GM18867 (cell line): ENCODE measurements around the gene PDGFA.
"Not testable (repeated sequence)": the region's sequence is repeated elsewhere in the genome, so short reads cannot be mapped to it uniquely, and the experiment has no call there.

ENCODE experiments used
- ATAC-seq: cut with Tn5 transposase; IDR thresholded peaks from one replicate; pipeline ENCODE4 v1.9.1; 2021; ENCODE audit warnings: mild to moderate bottlenecking, moderate library complexity; ENCODE audit not compliant: unreplicated experiment

The PDGFA gene

DNA sequence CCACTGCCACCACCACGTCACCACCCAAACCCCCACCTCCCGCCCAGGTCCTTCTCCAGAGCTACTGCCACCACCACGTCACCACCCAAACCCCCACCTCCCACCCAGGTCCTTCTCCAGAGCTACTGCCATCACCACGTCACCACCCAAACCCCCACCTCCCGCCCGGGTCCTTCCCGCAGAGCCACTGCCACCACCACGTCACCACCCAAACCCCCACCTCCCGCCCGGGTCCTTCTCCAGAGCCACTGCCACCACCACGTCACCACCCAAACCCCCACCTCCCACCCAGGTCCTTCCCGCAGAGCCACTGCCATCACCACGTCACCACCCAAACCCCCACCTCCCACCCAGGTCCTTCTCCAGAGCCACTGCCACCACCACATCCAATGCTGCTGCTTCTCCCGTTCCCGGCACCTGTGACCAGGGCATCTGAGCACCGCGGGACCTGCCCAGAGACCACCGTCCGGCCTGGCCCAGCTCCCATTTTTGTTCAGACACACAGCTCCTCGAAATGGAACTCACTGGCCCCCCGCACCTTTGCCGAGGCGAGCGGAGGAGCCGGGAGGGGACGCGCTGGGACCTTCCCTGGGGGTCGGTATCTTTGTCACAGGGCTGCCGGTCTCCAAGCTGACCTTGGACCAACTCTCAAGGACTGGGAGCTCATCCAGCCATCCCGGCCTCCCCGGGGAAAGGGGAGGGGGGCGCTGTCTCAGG is 32.7 kb upstream of the PDGFA start:
- ATAC-seq: not testable (repeated sequence)

DNA sequence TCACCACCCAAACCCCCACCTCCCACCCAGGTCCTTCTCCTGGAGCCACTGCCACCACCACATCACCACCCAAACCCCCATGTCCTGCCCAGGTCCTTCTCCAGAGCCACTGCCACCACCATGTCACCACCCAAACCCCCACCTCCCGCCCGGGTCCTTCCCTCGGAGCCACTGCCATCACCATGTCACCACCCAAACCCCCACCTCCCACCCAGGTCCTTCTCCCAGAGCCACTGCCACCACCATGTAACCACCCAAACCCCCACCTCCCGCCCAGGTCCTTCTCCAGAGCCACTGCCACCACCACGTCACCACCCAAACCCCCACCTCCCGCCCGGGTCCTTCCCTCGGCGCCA is 31.9 kb upstream of the PDGFA start:
- ATAC-seq: not testable (repeated sequence)

DNA sequence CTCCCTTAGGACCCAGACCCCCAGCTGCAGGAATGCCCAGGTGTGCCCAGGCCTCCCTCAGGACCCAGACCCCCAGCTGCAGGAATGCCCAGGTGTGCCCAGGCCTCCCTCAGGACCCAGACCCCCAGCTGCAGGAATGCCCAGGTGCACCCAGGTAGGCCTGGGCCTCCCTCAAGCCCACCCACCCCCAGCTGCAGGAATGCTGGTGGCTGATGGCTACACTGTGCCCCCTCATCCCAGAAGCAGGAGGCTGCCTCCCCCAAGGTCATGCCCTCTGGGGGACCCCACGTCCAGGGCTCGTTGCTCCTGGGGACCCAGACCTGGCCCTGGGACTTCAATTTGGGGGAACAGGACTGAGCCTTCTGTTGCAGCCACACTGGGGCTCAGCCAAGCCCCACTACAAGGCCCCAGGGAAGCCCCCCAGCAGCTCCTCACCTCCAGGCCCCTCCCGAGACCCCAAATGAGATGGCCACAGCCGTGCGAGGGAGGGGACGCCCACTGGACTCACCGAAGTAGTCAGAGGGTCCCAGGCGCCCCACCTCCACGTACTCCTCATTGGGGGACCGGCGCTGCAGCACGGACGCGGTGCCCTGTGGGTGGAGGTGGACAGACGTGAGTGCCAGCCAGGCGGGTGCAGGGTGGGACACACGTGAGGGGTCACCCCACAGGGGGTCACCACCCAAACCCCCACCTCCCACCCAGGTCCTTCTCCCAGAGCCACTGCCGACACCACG is 31.4 kb upstream of the PDGFA start:
- no peak for ATAC-seq

DNA sequence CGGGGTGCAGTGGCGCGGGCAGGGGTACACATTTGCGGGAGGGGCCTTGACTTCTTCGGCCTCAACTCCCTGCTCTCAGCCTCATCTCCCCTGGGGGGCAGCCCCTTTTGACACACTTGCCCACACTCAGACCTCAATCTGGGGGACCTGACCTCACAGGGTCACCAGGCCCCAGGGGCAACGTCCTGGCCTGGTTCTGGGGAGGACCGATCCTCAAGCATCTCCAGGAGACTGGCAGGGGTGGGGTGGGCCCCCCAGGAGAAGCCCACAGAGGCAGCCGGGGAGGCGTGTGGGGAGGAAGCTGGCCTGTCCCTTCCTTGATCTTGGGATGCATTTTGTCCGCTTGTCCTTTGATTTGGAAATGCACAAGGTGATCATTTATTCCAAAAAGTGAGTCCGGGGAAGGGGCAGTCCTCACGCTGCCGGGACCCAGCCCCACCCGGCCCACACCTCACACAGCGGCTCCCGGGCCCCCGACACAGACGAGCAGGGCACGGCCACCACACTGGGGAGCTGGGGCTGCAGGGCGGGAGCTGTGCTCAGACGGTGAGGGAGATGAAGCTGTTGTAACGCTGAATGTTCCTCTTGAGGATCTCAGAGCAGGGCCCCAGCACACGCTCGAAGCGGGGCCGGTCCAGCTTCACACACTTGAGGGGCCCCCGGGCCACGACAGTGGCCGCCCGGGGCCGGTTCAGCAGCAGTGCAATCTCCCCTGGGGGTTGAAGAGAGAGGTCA is 30.4 kb upstream of the PDGFA start:
- ATAC-seq: no peak

DNA sequence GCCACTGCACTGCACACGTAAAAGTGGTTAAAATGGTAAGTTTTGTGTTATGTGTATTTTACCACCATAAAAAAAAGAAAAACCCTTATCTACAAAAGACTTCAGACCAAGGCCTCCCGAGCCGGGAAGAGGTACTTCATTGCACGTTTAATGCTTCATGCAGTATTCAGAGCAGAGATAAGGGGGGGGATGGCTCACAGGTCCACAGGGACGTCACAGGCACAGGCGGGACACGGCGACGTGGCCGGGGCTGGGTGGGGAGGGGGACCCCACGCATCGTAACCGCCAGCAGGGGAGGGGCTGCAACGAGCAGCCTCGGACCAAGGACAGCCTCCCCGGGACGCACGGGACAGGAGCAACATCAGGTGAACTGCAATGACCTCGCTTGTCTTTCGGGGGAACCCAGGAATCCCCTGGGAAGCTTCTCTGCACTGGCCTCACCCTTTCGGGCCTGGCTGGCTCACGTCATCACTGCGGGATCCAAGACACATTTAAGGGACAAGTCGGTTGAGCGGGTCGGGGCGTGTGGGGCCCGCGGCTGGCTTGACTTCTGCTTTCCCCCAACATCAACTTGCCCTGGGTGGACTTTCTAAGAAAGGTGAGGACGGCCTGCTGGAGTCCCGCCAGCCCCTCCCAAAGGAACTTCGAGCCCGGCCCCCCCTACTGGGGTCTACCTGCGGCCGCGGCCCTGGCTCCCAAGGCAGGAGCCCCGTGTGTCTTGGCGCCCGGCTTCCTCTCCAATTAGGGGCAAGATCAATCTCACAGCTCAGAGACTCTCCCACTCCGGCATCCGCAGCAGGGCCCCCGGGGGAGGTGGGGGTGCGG is 29.6 kb upstream of the PDGFA start:
- no peak for ATAC-seq

DNA sequence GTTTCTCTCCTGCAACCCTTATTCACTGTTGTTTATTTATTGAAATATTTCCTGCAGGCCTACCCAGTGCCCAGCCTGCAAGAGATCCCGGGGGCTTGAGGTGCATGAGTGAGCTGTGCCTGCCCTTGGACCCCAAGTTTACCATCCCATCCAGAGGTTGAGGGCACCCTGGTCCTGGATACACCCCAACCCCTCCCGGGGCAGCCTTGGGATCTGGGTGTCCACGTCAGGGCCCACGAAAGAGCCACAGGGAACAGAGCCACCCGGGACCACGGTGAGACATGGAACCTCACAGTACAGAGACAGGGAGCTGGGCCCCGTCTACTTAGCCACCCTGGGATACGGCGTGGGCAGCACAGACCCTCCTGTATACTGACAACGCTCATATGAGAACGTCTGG is 28.8 kb upstream of the PDGFA start:
- no peak for ATAC-seq

DNA sequence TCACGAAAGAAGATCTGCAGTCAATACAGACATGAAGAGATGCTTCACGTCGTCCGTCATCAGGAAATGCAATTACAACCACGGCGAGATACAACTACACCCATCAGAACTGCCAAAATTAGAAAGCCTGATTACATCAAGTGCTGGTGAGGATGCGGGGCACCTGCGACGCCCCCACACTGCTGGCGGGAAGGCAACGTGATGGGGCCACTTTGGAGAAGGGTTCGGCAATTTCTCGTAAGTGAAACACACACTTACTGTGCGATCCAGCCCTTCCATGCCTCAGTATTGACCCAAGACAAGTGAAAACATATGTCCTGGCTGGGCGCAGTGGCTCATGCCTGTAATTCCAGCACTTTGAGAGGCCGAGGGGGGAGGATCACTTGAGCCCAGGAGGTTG is 25.8 kb upstream of the PDGFA start:
- ATAC-seq: no peak

DNA sequence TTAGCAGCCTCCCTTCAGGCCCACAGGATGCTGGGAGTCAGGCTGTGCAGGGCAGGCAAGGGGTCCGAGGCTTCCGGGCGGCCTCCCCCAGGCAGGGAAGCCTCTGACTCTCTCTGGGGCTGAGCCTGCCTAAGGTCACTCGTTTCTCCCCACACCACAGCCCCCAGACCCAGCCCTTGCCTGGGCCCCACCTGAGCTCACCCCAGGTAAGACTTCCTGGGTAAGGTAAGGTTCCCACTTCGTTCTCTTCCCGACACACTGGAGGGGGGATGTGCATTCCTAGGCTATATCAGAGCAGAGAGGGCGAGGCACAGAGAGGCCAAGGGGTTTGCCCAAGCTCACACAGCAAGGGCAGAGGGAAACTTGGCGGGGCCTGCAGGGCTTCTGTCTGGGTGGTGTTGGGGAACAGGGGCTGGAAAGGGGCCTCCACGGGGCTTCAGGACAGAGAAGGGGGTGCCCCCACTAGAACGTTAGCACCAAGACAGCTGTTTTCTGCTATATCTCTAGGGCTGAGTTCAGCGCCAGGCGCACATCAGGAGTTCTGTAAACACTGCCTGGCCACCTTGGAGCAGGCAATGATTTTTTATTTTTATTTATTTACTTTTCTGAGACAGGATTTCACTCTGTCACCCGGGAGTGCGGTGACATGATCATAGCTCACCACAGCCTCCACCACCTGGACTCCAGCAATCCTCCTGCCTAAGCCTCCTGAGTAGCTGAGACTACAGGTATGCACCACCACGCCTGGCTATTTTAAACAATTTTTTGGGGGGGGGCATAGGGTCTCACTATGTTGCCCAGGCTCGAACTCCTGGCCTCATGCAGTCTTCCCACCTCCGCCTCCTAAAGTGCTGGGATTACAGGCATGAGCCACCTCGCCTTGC is 24.9 kb upstream of the PDGFA start:
- no peak for ATAC-seq

DNA sequence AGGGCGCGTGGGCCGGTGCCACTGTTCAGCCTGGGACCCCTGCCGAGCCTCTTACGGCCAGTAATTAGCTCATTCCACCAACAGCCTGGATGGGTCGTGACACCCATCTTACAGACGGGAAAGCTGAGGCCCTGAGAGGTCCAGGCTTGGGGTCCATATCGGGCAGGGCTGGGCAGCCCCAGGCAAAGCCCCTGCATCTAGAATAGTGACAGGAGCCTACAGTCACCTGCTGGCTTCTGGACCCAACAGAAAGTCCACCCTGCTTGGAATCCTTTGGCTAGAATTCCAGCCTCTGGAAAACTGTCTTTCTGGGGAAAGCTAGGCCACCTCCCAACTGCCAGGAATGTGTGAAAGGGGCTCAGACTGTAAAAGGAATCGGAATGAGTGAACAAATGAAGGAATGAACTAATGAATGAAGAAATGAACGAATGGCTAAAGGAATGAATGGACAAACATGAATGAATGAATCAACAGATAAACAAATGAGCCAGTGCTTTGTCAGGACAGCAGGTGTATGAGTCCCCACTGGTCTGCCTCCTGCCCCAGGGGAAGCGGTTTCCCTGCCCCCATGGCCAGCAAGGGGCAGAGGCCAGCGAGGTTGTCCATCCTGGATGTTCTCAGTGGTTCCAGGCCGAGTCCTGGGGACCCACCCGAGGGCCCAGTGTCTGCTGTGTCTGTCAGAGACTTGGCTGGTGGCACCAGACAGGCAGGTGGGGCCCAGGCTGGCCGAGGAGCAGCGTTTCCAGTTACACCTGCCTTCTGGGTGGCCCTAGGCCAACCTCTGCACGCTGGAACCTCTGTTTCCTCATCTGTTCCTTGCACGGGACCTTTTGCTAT is 24.1 kb upstream of the PDGFA start:
- ATAC-seq: no peak

DNA sequence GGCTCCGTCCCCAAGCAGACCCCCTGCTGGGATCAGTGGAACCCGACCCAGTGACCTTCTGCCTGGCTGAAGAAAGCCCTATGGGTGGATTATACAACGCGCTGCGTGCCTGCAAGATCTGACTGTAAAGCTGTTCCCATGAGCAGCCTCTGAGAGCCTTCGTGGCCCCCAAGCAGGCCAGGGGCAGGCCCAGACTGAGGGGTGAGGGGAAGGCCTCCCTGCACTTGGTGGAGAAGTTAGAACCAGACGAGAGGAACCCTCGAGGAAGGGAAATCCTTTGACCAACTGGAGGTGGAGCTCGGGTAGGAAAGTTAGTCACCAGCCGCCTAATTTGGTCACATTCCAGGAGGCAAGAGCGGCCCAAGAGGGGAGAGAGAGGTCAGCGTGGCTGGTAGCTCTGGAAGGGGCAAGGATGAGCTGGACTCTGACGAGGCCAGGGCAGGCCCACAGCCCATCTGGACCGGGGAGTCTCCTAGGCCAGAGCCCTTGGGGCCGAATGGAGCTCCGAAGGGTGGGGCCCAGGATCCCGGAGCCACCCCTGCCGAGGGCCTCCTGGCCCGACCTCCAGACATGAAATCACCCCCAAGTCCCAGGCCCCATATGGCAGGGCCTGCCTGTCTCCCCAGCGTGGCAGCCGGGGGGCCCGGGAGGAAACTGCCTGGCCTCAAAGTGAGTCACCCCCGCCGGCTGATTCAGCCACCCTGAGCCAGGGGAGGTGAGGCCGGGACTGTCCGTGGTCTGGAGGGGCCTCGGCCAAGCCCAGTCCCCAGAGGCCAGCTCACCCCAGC is 23.3 kb upstream of the PDGFA start:
- ATAC-seq: no peak

DNA sequence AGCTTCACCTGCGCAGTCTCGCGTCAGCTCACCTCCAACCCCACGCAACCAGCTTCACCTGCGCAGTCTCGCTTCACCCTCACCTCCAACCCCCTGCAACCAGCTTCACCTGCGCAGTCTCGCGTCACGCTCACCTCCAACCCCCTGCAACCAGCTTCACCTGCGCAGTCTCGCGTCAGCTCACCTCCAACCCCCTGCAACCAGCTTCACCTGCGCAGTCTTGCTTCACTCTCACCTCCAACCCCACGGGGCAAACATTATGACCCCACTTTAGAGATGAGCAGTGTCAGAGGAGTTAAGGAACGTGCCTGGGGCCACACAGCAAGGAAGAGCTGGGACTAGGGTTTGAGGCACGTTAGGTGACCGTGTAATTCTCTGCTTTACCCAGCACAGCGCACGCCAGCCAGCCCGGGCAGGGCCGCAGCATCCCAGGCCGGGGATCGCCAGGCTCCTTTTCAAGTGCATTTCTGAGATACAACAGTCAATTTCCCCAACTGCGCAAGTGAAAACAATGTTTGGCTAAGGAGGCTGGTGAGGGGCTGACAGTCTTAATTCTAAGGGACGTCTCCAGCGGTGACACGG is 22.6 kb upstream of the PDGFA start:
- no peak for ATAC-seq

DNA sequence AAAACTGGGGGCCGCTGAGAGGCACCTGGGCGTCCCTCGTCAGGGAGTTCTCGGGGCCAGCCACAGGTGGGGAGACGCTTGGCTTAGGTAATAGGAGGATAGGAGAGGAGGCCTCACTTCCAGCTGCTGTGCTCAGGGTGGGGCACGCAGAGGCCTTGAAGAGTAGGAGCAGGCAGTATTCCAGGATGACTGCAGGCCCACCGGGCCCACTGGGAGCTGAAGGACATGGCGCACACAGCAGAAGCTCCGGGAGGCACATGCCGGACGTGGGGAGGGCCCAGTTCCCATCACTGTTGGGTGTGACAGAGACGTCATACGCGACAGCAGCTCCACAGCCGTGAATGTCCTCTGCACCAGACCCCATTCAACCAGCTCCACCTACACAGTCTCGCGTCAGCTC is 22.0 kb upstream of the PDGFA start:
- no peak for ATAC-seq

DNA sequence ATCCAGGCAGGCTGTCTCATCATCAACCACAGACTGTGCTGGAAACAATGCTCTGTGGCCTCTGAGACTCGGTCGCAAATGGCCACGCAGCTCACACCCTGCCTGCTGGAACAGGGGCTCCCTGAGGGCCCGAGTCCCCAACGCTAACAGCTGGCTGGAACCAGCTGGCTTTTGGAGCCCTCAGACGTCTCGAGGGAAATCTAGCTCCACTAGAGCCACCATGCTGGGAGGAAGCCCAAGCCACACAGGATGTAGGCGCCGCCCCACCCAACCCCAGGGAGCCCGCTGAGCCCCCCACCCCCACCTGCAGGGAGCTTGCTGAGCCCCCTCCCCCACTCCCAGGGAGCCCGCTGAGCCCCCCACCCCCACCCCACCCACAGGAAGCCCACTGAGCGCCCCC is 21.4 kb upstream of the PDGFA start:
- no peak for ATAC-seq

DNA sequence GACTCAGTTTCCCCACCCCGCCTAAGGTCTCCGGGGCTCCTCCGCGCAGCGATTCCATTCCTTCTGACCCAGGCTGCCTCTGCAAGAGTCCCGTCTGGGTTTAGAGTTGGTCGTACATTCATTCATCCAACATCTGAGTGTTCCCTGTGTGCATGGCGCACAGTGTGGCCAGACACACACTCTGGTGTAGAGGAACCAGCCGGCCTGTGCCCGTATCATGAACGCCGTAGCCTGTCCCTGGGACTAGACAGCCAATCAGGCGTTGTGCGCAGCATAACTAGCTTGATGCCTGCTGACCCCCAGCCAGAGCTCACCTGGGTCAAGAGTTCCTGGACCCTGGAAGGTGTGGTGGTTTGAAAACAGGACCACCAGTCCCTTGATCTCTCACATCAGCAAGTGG is 20.9 kb upstream of the PDGFA start:
- no peak for ATAC-seq

DNA sequence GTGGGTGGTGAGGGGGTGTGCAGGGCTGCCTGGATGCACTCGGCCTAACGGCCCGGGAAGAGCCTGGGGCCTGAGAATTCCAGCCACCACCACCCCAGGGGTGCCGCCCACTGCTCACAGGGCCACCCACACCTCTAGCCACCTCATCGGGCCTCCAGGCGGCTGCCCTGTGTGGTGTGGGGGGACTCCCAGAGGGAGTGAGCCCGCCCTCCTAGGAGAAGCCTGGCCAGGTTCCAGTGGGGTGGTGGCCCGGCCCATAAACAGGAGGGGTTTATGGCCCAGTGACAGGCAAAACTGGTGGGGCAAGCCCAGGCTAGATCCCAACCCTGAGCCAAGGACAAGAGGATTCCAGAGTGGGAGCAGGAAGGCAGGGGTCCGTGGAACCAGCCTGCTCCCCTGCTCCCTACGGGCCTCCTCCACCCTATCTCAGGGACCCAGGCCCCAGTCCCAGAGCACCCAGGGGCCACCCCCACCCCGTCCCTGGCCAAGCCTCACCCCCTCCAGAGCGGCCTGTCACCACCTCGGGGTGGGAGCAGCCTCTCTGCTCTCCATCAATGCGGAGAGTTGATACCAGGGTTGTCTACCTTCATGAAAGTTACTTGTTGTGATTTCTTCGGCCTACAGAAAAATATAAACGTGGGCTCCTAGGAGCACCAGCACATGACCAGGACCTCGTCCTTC is 20.2 kb upstream of the PDGFA start:
- ATAC-seq: no peak

DNA sequence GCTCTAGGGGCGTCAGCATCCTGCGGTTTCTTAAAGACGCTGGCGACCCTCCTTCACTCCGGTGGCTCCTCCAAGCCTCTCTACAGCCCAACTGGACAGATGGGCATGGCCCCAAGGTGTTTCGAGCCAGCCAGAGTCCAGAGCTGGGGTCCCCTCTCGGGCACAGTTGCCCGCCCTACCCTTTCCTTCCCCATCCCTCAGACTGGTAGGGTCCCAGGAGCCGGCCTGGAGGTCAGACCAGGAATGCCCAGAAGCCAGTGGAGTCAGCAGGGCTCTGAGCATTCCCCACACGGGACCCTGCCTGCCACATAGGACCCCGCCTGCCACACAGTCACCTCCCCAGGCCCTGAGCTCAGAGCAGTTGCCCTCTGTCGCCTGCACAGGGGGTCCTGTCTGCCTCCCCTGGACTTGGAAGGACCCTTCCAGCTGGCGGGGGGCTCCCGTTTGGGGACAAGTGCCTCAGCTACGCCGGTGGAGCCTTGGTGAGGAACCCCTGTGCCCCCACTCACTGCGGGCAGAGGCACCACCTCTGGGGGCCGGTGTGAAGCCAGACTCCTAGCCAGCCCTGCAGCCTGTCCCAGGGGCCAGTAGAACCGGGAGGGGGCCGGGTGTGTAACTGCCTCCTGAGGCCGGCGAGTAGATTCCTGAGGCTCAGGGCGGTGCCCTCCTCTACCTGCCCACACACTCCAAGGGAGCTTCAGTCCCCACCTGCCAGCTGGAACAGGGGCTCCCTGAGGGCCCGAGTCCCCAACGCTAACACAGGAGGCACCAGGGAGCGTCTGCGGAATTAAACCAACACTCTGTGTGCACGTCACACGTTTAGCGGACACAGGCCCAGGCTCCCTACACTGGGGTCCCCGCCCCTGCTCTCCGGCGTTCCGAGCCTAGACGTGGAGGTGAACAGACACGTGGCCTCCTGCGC is 19.4 kb upstream of the PDGFA start:
- ATAC-seq: no peak
